GM12872 (cell line): ENCODE measurements around the gene ACKR1.

Experiments used
- TF ChIP-seq, protein P1 (sequence below): IDR thresholded peaks from 3 replicates; pipeline ENCODE4 v1.5.1; 2011; ENCODE audit warnings: low read depth, mild to moderate bottlenecking, low read length, moderate library complexity; ENCODE audit not compliant: insufficient read depth

Gene ACKR1

DNA sequence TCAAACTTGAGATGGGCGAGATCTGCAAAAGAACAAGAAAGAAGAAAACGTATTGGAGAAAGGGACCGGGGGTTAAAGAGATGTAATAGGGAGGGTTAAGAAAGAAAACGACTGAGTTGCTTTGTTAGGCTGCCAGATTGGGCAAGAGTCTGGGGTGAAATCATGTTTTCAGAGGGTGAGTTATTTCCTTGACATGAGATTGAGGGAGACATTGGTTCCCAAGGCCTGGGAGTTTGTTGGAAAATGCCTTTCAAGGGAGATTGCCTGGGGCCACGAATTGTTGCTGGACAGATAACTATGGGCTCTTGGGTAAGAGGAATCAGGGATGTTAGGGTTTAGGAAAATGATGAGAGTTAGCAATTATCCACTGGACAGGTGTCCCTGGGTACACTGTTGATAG lies 34.0 kb upstream of the ACKR1 start:
- TF ChIP-seq, protein P1, sequence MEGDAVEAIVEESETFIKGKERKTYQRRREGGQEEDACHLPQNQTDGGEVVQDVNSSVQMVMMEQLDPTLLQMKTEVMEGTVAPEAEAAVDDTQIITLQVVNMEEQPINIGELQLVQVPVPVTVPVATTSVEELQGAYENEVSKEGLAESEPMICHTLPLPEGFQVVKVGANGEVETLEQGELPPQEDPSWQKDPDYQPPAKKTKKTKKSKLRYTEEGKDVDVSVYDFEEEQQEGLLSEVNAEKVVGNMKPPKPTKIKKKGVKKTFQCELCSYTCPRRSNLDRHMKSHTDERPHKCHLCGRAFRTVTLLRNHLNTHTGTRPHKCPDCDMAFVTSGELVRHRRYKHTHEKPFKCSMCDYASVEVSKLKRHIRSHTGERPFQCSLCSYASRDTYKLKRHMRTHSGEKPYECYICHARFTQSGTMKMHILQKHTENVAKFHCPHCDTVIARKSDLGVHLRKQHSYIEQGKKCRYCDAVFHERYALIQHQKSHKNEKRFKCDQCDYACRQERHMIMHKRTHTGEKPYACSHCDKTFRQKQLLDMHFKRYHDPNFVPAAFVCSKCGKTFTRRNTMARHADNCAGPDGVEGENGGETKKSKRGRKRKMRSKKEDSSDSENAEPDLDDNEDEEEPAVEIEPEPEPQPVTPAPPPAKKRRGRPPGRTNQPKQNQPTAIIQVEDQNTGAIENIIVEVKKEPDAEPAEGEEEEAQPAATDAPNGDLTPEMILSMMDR, result no peak

DNA sequence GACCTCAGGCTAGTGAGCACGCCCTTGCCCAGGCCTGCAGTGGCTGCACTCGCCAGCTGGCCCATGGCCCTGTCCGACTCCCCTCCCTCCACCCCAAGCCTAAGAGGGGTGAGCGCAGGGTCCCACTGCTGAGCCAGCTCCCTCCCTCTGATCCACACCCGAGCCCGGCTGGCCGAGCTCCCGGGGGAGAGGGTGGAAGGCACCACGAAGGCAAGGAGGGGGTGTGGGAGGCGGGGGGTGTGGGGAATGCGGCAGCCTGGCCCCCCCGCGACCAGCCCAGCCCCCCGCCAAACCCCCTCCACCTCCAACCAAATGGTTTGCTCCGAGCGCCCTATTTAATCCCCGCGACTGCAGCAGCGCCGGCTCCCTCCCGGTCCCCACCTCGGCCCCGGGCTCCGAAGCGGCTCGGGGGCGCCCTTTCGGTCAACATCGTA lies 33.4 kb upstream of the ACKR1 start, which contains the start of gene CADM3:
CADM3 (plus strand) TSS at position 362 of the 434 bp plus-strand sequence. CDS start 151 bp downstream, outside the sequence.
- TF ChIP-seq, protein P1, result no peak

DNA sequence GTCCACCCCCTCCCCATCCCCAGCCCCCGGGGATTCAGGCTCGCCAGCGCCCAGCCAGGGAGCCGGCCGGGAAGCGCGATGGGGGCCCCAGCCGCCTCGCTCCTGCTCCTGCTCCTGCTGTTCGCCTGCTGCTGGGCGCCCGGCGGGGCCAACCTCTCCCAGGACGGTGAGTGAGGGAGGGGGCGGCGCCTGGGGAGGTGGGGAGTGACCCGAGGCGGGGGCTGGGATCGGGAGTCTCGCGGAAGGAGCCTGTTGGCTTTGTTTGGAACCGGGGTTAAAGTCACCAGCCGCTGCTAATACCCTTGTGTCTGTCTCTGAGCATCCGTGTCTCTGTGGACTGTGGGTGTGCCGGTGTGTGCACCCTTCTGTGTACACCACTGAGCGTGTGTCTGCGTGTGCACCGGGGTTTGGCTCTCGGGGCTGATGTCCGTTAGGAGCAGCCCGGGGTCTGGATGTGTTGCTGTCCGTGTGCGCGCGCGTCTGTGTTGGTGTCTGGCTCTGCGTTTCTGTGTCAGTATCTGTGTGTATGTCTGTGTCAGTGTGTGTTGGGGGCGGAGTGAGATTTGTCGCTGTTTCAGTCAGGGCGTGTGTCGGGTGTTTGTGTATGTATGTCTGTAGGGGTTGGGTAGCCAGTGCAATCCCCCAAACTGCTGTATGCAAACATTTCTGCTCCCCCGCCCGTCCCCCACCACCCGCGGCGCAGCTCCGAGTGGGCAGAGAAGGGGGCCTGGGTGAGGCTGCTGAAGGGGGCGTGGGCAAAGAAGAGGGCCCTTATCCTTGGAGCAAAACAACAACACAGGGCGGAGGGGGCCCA lies 32.8 kb upstream of the ACKR1 start:
- TF ChIP-seq, protein P1, result no peak

DNA sequence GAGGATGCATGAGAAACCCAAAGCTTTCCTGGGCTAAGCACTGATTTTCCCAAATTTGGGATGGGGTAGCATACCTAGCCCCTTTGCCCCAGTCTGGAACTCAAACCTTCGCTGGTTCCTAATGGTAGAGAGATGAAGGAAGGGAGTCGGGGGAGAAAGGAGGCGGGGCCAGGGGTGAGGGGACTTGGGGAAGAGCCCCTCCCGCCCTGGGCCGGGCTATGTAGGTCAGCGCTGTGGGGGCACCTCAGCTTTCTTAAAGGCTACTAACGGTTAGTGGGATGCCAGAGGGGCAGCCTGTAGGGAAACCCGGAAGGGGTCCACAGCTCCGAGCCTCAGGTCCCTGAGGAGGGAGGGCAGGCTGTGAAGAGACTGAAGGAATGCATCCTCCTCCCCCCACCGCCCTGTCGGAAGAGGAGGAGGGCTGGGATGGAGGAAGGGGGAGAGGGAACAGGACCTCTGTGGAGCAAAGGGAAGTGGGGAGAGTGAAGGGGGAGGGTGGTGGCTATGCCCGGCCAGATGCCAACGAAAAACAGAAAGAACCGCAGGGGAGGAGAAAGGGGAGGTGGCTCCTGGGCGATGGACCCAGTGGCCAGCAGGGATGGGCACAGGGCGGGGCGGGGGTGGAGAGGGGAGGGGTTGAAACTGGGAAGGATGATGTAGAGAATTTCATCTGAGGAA lies 31.9 kb upstream of the ACKR1 start:
- TF ChIP-seq, protein P1, result no peak

DNA sequence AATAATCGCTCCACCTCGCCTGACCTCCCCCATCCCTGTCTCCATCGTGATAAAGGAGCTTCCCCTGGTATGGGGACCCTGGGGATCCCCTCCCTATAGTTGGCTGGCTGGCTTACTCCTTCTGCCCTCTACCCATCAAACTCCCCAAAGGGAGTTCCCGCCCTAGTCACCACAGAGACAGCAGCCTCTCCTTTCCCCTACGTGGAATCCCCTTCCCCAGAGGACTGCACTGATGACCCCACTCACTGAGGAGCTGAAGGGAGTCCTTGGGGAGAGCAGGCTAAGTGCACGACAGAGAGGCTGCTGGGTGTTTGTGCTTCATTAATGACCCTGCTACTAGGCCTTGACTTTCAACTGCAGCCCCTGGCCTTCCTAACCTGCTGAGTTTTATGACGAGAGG lies 31.4 kb upstream of the ACKR1 start:
- TF ChIP-seq, protein P1, result no peak

DNA sequence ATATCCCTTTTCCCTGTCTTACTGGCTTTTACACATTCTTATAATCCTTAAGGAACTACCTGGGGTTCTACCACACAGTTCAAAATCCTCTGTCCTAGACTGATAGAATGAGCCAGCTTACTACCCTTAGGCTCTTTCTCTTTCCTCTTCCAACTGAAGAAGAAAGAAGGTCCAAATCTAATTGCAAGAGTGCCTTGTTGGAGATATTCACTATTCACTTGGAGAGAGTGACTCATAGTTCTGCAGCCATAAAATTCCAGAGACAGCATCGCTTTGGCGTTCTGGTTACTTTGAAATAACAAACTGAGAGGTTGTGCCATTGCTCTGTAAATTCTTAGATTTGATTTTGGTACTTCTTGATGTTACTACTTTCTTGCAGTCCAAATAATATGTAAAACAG lies 29.1 kb upstream of the ACKR1 start:
- TF ChIP-seq, protein P1, result no peak

DNA sequence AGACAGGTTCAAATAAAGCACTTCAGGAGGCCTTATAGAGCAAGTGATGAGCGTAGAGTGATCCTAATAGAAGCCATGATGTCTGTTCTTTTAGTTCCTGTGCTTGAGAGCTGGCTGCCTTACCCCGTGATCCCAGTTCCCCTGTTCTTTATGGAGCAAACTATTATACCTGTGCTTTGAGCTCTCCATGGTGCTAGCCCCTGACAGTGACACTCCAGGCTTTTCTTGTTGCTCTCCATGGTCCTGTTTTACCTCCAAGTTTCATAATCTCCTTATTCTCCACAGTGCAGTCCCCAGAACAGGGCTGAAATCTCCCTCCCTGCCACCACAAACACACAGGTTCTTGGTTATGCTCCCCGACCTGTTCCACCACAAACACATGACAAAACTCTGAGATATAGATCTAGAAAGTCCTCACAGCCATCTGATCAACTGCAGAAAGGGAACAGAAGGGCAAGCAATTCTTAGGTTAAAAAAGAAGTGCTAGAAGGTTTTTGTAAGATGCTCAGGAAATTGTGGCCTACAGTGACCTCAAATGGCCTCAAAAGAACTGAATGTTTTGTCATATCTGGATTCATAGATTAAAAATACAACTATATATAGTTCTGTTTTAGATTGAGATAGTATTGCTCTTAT lies 27.3 kb upstream of the ACKR1 start:
- TF ChIP-seq, protein P1, result no peak
